HL-60 (cell line): Measurements from ENCODE around the gene OSBPL6.

Experiments used
- DNase-seq, 2 experiments: peaks; one replicate each; pipeline ENCODE4 v3.0.0-alpha.2; 2010 to 2020; ENCODE audit warnings: low read depth in 1 of 2, low spot score in 1 of 2
- H3K27ac ChIP-seq: fragments of 250-450 bp; sonication (Bioruptor Pico); replicated peaks from 2 replicates; pipeline ENCODE4 v1.5.1; 2020; ENCODE audit warnings: mild to moderate bottlenecking, moderate library complexity
- H3K27me3 ChIP-seq: fragments of 250-450 bp; sonication (Bioruptor Pico); 2 replicates; pipeline ENCODE4 v1.5.1; 2021; ENCODE audit warnings: mild to moderate bottlenecking, moderate library complexity; ENCODE audit not compliant: insufficient read depth, poor library complexity, severe bottlenecking
- H3K4me3 ChIP-seq: replicated peaks from 2 replicates; pipeline ENCODE4 v1.5.1; 2011; ENCODE audit warnings: mild to moderate bottlenecking, control low read depth, low read length; ENCODE audit not compliant: insufficient read depth
- GABPA ChIP-seq: IDR thresholded peaks from 2 replicates; pipeline ENCODE4 v1.6.1; 2012; ENCODE audit warnings: low read depth
- POLR2AphosphoS5 ChIP-seq: IDR thresholded peaks from 2 replicates; pipeline ENCODE4 v1.6.1; 2012; ENCODE audit warnings: low read depth
- SPI1 ChIP-seq: IDR thresholded peaks from 2 replicates; pipeline ENCODE4 v1.6.1; 2012; ENCODE audit warnings: low read depth, mild to moderate bottlenecking, borderline replicate concordance
- TF ChIP-seq, protein P1 (sequence below): IDR thresholded peaks from 2 replicates; pipeline ENCODE4 v1.6.1; 2012; ENCODE audit warnings: low read depth; ENCODE audit not compliant: insufficient replicate concordance
- TF ChIP-seq, protein P2 (sequence below): IDR thresholded peaks from one replicate; pipeline ENCODE4 v1.5.1; 2011; ENCODE audit warnings: low read length, control low read depth, inconsistent platforms; ENCODE audit not compliant: insufficient read depth

Gene OSBPL6

GRCh38 chr2:178238750-178239149 lies 44.4 kb downstream of the OSBPL6 start:
- no peak for DNase-seq
- H3K4me3 ChIP-seq = no peak overlapping the region
- TF ChIP-seq SPI1 (no peak), GABPA (no peak), POLR2AphosphoS5 (no peak)
- TF ChIP-seq, protein P1, sequence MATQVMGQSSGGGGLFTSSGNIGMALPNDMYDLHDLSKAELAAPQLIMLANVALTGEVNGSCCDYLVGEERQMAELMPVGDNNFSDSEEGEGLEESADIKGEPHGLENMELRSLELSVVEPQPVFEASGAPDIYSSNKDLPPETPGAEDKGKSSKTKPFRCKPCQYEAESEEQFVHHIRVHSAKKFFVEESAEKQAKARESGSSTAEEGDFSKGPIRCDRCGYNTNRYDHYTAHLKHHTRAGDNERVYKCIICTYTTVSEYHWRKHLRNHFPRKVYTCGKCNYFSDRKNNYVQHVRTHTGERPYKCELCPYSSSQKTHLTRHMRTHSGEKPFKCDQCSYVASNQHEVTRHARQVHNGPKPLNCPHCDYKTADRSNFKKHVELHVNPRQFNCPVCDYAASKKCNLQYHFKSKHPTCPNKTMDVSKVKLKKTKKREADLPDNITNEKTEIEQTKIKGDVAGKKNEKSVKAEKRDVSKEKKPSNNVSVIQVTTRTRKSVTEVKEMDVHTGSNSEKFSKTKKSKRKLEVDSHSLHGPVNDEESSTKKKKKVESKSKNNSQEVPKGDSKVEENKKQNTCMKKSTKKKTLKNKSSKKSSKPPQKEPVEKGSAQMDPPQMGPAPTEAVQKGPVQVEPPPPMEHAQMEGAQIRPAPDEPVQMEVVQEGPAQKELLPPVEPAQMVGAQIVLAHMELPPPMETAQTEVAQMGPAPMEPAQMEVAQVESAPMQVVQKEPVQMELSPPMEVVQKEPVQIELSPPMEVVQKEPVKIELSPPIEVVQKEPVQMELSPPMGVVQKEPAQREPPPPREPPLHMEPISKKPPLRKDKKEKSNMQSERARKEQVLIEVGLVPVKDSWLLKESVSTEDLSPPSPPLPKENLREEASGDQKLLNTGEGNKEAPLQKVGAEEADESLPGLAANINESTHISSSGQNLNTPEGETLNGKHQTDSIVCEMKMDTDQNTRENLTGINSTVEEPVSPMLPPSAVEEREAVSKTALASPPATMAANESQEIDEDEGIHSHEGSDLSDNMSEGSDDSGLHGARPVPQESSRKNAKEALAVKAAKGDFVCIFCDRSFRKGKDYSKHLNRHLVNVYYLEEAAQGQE = no peak
- TF ChIP-seq, protein P2, sequence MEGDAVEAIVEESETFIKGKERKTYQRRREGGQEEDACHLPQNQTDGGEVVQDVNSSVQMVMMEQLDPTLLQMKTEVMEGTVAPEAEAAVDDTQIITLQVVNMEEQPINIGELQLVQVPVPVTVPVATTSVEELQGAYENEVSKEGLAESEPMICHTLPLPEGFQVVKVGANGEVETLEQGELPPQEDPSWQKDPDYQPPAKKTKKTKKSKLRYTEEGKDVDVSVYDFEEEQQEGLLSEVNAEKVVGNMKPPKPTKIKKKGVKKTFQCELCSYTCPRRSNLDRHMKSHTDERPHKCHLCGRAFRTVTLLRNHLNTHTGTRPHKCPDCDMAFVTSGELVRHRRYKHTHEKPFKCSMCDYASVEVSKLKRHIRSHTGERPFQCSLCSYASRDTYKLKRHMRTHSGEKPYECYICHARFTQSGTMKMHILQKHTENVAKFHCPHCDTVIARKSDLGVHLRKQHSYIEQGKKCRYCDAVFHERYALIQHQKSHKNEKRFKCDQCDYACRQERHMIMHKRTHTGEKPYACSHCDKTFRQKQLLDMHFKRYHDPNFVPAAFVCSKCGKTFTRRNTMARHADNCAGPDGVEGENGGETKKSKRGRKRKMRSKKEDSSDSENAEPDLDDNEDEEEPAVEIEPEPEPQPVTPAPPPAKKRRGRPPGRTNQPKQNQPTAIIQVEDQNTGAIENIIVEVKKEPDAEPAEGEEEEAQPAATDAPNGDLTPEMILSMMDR = no peak
- no peak overlapping the region for H3K27ac ChIP-seq
- H3K27me3 ChIP-seq = no peaks in the 10 kb centered on the region

GRCh38 chr2:178241844-178242551 lies 47.7 kb downstream of the OSBPL6 start:
- Histone ChIP-seq H3K27ac (no peak overlapping the region), H3K4me3 (no peak overlapping the region), H3K27me3 (no peaks in the 10 kb centered on the region)
- TF ChIP-seq, protein P2 = no peak
- TF ChIP-seq, protein P1 = no peak
- no peak for TF ChIP-seq GABPA
- no peak for TF ChIP-seq SPI1
- TF ChIP-seq POLR2AphosphoS5 = no peak
- DNase-seq = no peak

DNA sequence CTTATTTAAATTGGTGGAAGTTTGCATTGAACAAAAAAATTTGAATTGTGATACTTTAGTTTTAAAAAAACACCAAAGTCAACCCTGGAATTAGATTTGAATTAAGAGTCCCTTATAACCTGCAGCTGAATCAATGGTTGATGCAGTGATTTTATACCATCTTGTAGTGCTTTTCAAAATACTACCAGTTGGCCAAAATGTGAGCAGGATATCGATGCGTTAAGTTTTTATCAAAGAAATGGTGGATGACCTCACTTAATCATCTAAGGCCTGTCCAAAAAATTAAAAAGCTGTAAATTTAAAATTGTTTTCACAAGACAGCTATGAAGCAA lies 48.2 kb downstream of the OSBPL6 start:
- TF ChIP-seq, protein P2 = no peak
- TF ChIP-seq, protein P1 = no peak
- TF ChIP-seq GABPA = no peak
- TF ChIP-seq SPI1 = no peak
- no peak for TF ChIP-seq POLR2AphosphoS5
- DNase-seq = no peak
- Histone ChIP-seq H3K4me3 (no peak overlapping the region), H3K27me3 (no peaks in the 10 kb centered on the region), H3K27ac (no peak overlapping the region)
